IMR-90 (cell line): ENCODE data around the gene PTBP2. TPM values are rescaled to one million over a fixed set of nuclear protein-coding genes. Genes with fewer than 3 reads are reported as not detected.

Experiments
- ATAC-seq: fragments of 200-7000 bp; cut with Tn5 transposase; 2 replicates; pipeline ENCODE4 v1.9.1; 2020; ENCODE audit warnings: low read depth, mild to moderate bottlenecking, moderate library complexity
- BruUV-seq: library from RNA; stranded (reverse); fragments of 400-500 nt; replicated peaks from 2 replicates; lab custom pipeline; 2021; lab: Mats Ljungman, UMichigan
- CTCF ChIA-PET: fragments of 300-600 bp; formaldehyde crosslinking; extraction: SDS; loops from one replicate; lab custom pipeline; 2021; ENCODE audit warnings: antibody characterized with exemption; lab: Yijun Ruan, JAX
- POLR2A ChIA-PET: fragments of 300-600 bp; sonication (Branson Sonifier 250); formaldehyde crosslinking; loops from one replicate; lab custom pipeline; 2022; ENCODE audit warnings: antibody characterized with exemption; ENCODE audit not compliant: unreplicated experiment; lab: Charles Lee
- DNase-seq: peaks from one replicate; pipeline ENCODE4 v3.0.0; 2013
- H2AFZ ChIP-seq: replicated peaks from 2 replicates; pipeline ENCODE3; 2013; ENCODE audit warnings: low read length, mild to moderate bottlenecking; ENCODE audit not compliant: poor library complexity
- H2AK5ac ChIP-seq: 2 replicates; pipeline ENCODE4 v1.6.1; 2013; ENCODE audit warnings: low read depth, low read length, inconsistent platforms
- H2AK9ac ChIP-seq: replicated peaks from 2 replicates; pipeline ENCODE3; 2013; ENCODE audit warnings: mild to moderate bottlenecking, low read depth, low read length, moderate library complexity; ENCODE audit not compliant: poor library complexity
- H2BK120ac ChIP-seq: 2 replicates; pipeline ENCODE4 v1.6.1; 2013; ENCODE audit warnings: low read depth, low read length, inconsistent platforms
- H2BK15ac ChIP-seq: 3 replicates; pipeline ENCODE4 v1.6.1; 2013; ENCODE audit warnings: low read depth, low read length, inconsistent platforms
- H2BK20ac ChIP-seq: 2 replicates; pipeline ENCODE4 v1.6.1; 2013; ENCODE audit warnings: low read depth, mild to moderate bottlenecking, inconsistent platforms, low read length, moderate library complexity
- H2BK5ac ChIP-seq: 2 replicates; pipeline ENCODE4 v1.6.1; 2013; ENCODE audit warnings: mild to moderate bottlenecking, low read depth, low read length, inconsistent platforms; ENCODE audit not compliant: poor library complexity, severe bottlenecking
- H3K14ac ChIP-seq: replicated peaks from 2 replicates; pipeline ENCODE4 v1.6.1; 2013; ENCODE audit warnings: low read depth, low read length, inconsistent platforms
- H3K18ac ChIP-seq: 2 replicates; pipeline ENCODE4 v1.6.1; 2013; ENCODE audit warnings: low read depth, low read length, control low read depth
- H3K23ac ChIP-seq: 2 replicates; pipeline ENCODE4 v1.6.1; 2013; ENCODE audit warnings: low read depth, low read length, inconsistent platforms
- H3K27ac ChIP-seq: 2 replicates; pipeline ENCODE4 v1.5.1; 2013; ENCODE audit warnings: mild to moderate bottlenecking, control low read depth, low read length; ENCODE audit not compliant: insufficient read depth
- H3K27me3 ChIP-seq: 2 replicates; pipeline ENCODE4 v1.6.1; 2013; ENCODE audit warnings: low read length; ENCODE audit not compliant: control insufficient read depth, insufficient read depth
- H3K36me3 ChIP-seq: 2 replicates; pipeline ENCODE4 v1.6.1; 2013; ENCODE audit warnings: low read length, mixed read lengths; ENCODE audit not compliant: control insufficient read depth, insufficient read depth
- H3K4ac ChIP-seq: 2 replicates; pipeline ENCODE4 v1.6.1; 2013; ENCODE audit warnings: low read depth, low read length, inconsistent platforms
- H3K4me1 ChIP-seq: 2 replicates; pipeline ENCODE4 v1.6.1; 2013; ENCODE audit warnings: low read length, mixed read lengths; ENCODE audit not compliant: control insufficient read depth, insufficient read depth
- H3K4me2 ChIP-seq: 2 replicates; pipeline ENCODE4 v1.6.1; 2013; ENCODE audit warnings: low read depth, mild to moderate bottlenecking, control low read depth, low read length, moderate library complexity
- H3K4me3 ChIP-seq: 2 replicates; pipeline ENCODE4 v1.5.1; 2013; ENCODE audit warnings: low read depth, mild to moderate bottlenecking, control low read depth, low read length, moderate library complexity; ENCODE audit not compliant: insufficient read depth
- H3K56ac ChIP-seq: 2 replicates; pipeline ENCODE4 v1.6.1; 2013; ENCODE audit warnings: low read length, inconsistent platforms; ENCODE audit not compliant: insufficient read depth; ENCODE audit errors: extremely low read depth
- H3K79me1 ChIP-seq, 2 experiments: 2 replicates each; pipeline ENCODE4 v1.6.1; 2013; ENCODE audit warnings: low read length in 2 of 2, inconsistent platforms in 1 of 2, low read depth in 1 of 2
- H3K9ac ChIP-seq: 2 replicates; pipeline ENCODE4 v1.6.1; 2013; ENCODE audit warnings: low read depth, low read length, control low read depth
- H3K9me1 ChIP-seq: 2 replicates; pipeline ENCODE4 v1.6.1; 2013; ENCODE audit warnings: low read length, inconsistent platforms; ENCODE audit not compliant: insufficient read depth
- H3K9me3 ChIP-seq: 2 replicates; pipeline ENCODE4 v1.6.1; 2013; ENCODE audit warnings: low read length; ENCODE audit not compliant: control insufficient read depth, insufficient read depth
- H4K20me1 ChIP-seq: 2 replicates; pipeline ENCODE4 v1.6.1; 2013; ENCODE audit warnings: low read length, inconsistent platforms; ENCODE audit not compliant: insufficient read depth
- H4K5ac ChIP-seq: 2 replicates; pipeline ENCODE4 v1.6.1; 2013; ENCODE audit warnings: mild to moderate bottlenecking, low read depth, low read length, control low read depth
- H4K8ac ChIP-seq, 2 experiments: 2 replicates each; pipeline ENCODE4 v1.6.1; 2013; ENCODE audit warnings: low read depth in 2 of 2, low read length in 2 of 2, control low read depth in 1 of 2, inconsistent platforms in 1 of 2
- H4K91ac ChIP-seq: 2 replicates; pipeline ENCODE4 v1.6.1; 2013; ENCODE audit warnings: low read depth, low read length, inconsistent platforms; ENCODE audit not compliant: insufficient read depth
- CEBPB ChIP-seq: IDR thresholded peaks from 2 replicates; pipeline ENCODE4 v1.6.1; 2012; ENCODE audit warnings: low read depth, low read length, improper control_type of control experiment
- CTCF ChIP-seq: conservative IDR thresholded peaks from 2 replicates; pipeline ENCODE4 v1.5.1; 2012; ENCODE audit warnings: mild to moderate bottlenecking, low read depth, low read length, improper control_type of control experiment
- ELK1 ChIP-seq: fragments of 150-350 bp; IDR thresholded peaks from 2 replicates; pipeline ENCODE4 v1.6.1; 2016; ENCODE audit warnings: low read depth, mild to moderate bottlenecking, low read length, moderate library complexity, borderline replicate concordance
- FOS ChIP-seq: fragments of 150-350 bp; IDR thresholded peaks from 2 replicates; pipeline ENCODE4 v1.6.1; 2016; ENCODE audit warnings: low read depth, low read length
- MAZ ChIP-seq: IDR thresholded peaks from 2 replicates; pipeline ENCODE4 v1.6.1; 2012; ENCODE audit warnings: low read depth, mild to moderate bottlenecking, low read length, improper control_type of control experiment, moderate library complexity, borderline replicate concordance
- RCOR1 ChIP-seq: IDR thresholded peaks from 2 replicates; pipeline ENCODE4 v1.6.1; 2012; ENCODE audit warnings: mild to moderate bottlenecking, low read length, improper control_type of control experiment; ENCODE audit not compliant: insufficient replicate concordance
- RFX5 ChIP-seq: IDR thresholded peaks from 2 replicates; pipeline ENCODE4 v1.8.0; 2012; ENCODE audit warnings: low read depth, mild to moderate bottlenecking, low read length, moderate library complexity
- WGBS, 2 experiments: methylation state at CpG; one replicate each; pipeline versions ENCODE4 v1.1.5 to v1.1.7; 2013; ENCODE audit warnings: missing lambda C conversion rate in 2 of 2; ENCODE audit not compliant: insufficient read length in 1 of 2; ENCODE audit errors: extremely low coverage in 2 of 2; 5-methylcytosine and 5-hydroxymethylcytosine counted together
- dilution Hi-C: fragments of 300-500 bp; cut with HindIII; formaldehyde crosslinking; loops from one replicate; pipeline ENCODE4 v1.14.3; 2018; ENCODE audit warnings: low sequenced_read_pairs; ENCODE audit not compliant: unreplicated experiment
- in situ Hi-C: fragments of 300-500 bp; cut with MboI; formaldehyde crosslinking; loops from 3 replicates; pipeline ENCODE4 v1.14.3; 2019; ENCODE audit warnings: low sequenced_read_pairs, inconsistent platforms, mixed read lengths
- intact Hi-C: fragments of 100-400 bp; cut with micrococcal nuclease; formaldehyde crosslinking; loops from 2 replicates; pipeline ENCODE4 v1.10.0; 2022
- polyA plus RNA-seq, 3 experiments: library from polyadenylated mRNA; depleted of rRNA; stranded (reverse); fragments of >200 nt; gene quantifications; 2 replicates each; pipeline ENCODE4 v1.2.3, GENCODE V29; 2012; ENCODE audit warnings: low replicate concordance in 1 of 3
- total RNA-seq: library from RNA; depleted of rRNA; stranded (reverse); fragments of >200 nt; gene quantifications from 2 replicates; pipeline ENCODE4 v1.2.3, GENCODE V29; 2012

PTBP2 gene
- total and polyA plus RNA-seq, 2 of the 4 experiments (the other 2 are of a cell fraction): 9.7 to 37.8 TPM

- H4K5ac ChIP-seq: no peak overlapping the region
- no peaks in the 10 kb centered on the region for H3K9me3 ChIP-seq
- H2BK15ac ChIP-seq: no peak overlapping the region
- H3K23ac ChIP-seq: no peak overlapping the region
- H3K56ac ChIP-seq: no peak overlapping the region
- H4K91ac ChIP-seq: no peak overlapping the region
- no peaks in the 10 kb centered on the region; the same call in 1 of the 2 replicates for H3K4me1 ChIP-seq
- CTCF ChIA-PET: no interaction called here
- H3K14ac ChIP-seq: no peak overlapping the region
- no peak overlapping the region for H3K9ac ChIP-seq
- no peak overlapping the region for H2BK20ac ChIP-seq
- peaks cover 39% of the 10 kb centered on the region for H4K20me1 ChIP-seq
- H3K36me3 ChIP-seq: peaks cover 8% of the 10 kb centered on the region
- H2AK9ac ChIP-seq: no peak overlapping the region
- DNase-seq (no peak), ATAC-seq (no peak)
- TF ChIP-seq CTCF (no peak), RFX5 (no peak), RCOR1 (no peak), CEBPB (no peak), ELK1 (no peak), MAZ (no peak), FOS (no peak)
- BruUV-seq: no TSS peak
- POLR2A ChIA-PET: no interaction called here
- H3K4ac ChIP-seq: no peak overlapping the region
- no peak overlapping the region for H4K8ac ChIP-seq
- peaks cover 3% of the 10 kb centered on the region; the same call in 1 of the 2 replicates for H3K9me1 ChIP-seq
- H2AFZ ChIP-seq: no peak overlapping the region
- intact Hi-C loops (no loop called here), dilution Hi-C loops (no loop called here), in situ Hi-C loops (no loop called here)
- H3K4me2 ChIP-seq: no peak overlapping the region
- no CpG with 5 or more reads among the region's 1 CpG for WGBS, 2 experiments
- no peak overlapping the region for H2AK5ac ChIP-seq
- no peak overlapping the region for H2BK120ac ChIP-seq
- H2BK5ac ChIP-seq: no peak overlapping the region
- H3K4me3 ChIP-seq: no peak overlapping the region
- H3K79me1 ChIP-seq: peaks cover 4 to 36% of the 10 kb centered on the region in 2 experiments
- no peaks in the 10 kb centered on the region for H3K27me3 ChIP-seq
- H3K18ac ChIP-seq: no peak overlapping the region
- no peak overlapping the region for H3K27ac ChIP-seq
Measured at GRCh38 chr1:96747565-96747964, 26.0 kb downstream of the PTBP2 start.
